EL (cell line): ENCODE results near the gene DPYD.
A peak's percentile ranks its signal among the peaks of the same experiment; 100 is the strongest.
"Not testable (repeated sequence)": the region's sequence is repeated elsewhere in the genome, so short reads cannot be mapped to it uniquely, and the experiment has no call there.

Experiments used
- DNase-seq: peaks from one replicate; pipeline ENCODE4 v3.0.0-alpha.2; 2016

DPYD gene

GRCh38 chr1:97258597-97258996 is 662.2 kb downstream of the DPYD start:
- no peak for DNase-seq

DNA sequence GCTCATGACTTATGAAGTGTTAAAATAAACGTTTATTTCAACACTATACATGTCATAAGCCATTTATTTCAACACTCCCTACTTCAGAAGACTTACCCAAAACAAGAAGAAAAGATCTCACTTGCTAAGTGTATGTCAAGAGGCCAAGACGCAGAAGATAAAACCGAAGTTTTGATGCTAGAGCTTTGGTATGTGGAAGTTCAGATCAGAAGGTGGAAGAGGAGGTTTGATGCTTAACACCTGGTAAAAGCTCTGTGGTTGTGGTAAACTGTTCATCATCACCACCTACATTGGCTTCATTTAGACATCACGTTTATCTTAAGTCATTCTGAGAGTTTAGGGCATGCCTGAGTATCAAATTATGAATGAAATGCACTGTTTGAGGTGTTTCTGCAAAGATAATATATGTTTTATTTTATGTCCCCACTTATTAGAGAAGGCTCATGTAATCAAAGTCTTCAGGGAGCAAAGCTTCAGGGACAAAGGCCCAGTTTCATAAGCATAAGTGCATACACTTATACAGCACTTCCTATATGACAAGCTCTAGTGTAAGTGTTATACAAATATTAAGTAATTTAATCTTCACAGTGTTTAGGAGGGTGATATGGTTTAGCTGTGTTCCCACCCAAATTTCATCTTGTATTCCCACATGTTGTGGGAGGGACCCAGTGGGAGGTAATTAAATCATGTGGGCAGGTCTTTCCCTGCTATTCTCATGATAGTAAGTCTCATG is 665.9 kb downstream of the DPYD start:
- DNase-seq: no peak

GRCh38 chr1:97252925-97253324 is 667.9 kb downstream of the DPYD start:
- no peak for DNase-seq

- DNase-seq: peak; percentile 47
These were observed 668.8 kb downstream of the DPYD start for GRCh38 chr1:97252076-97252475.

DNA sequence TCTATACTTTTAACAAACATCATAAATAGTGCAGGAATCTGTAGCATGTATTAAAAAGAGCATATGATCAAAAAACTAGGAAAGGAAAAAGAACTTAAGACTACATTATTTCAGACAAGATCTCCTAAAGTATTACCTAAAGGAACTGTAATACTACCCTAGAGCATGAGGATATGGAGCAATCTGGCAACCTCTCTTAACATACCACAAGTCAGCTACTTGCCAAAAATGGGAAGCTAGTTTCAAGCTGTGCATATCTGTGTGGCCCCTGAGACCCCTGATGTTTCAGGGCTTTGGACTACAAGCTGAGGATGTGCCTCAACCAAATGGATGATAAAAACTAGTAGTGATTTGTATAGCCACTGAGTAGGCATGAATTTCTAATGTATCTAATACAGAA is 673.6 kb downstream of the DPYD start:
- peak; percentile 2 for DNase-seq

GRCh38 chr1:97245682-97246081 is 675.2 kb downstream of the DPYD start:
- no peak for DNase-seq

DNA sequence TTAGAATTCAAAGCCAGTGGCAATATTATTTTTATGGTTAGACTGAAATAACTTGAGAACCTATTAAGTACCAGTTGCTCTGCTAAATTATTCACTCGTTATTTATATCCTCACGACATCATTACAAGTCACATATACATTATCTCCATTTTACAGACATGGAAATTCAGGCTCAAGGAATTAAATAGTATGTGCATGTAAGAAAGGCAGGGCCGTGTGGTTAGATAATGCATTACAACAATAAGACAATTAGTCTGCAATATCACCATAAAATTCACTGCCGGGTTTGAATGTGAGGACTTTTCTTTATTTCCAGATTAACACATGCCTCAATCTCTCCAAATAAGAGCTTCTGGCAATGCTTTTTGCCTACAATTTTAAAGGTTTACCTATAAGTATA is 675.8 kb downstream of the DPYD start:
- DNase-seq: no peak

DNA sequence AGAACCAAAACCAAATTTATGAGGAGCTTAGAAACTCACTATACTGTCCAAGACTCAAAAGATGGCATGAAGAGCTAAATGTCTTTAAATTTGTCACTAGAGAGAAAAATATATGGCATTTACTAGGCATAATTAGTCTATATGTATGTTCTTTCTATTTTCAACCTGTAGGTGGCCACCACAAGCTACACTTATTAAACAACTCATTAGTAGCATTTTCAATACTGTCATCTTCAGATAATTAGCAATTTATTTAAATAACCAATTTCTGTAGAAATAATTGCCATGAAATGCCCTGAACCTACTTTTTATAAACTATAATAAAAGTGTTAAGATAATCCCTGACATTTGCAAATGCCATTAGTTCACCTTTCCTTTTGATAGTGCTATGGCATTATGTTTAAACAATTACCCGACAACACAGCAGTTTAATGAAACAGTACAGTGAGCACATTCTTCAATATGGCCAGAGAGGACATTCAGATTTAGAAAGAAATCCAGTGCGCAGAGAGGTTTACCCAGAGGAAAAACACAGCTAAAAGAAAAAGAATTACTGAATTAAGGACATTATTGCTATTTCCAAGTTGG is 676.8 kb downstream of the DPYD start:
- DNase-seq: peak; percentile 25

GRCh38 chr1:97238816-97239215 is 682.0 kb downstream of the DPYD start:
- DNase-seq: no peak

DNA sequence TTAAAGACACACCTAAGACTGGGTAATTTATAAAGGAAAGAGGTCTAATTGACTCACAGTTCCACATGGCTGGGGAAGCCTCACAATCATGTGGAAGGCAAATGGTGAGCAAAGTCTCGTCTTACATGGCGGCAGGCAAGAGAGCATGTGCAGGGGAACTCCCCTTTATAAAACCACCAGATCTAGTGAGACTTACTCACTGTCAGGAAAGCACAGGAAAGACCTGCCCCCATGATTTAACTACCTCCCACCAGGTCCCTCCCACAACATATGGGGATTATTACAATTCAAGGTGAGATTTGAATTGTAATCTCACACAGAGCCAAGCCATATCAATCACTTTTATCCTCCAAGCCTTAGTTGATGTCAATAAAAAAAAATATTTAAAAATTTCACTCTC is 689.5 kb downstream of the DPYD start:
- not testable (repeated sequence) for DNase-seq

GRCh38 chr1:97212671-97213070 is 708.2 kb downstream of the DPYD start:
- DNase-seq: no peak

DNA sequence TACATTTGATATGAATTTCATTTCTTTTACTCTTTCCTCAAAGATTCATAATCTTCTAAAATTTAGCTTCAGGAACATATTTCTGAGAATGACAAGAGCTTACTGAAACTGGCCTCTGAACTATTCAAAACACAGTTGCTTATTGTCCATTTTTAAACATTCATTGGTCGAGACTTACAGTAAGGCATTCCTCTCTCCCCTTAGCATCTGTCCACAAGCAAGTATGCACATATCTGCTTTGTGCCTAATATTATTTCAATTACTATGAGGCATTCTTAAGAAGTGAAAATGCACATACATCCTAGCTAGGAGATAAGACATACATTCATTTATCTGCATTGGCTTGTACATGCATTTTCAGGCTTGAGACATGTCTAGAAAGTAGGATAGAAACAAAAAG is 710.5 kb downstream of the DPYD start:
- DNase-seq: no peak

GRCh38 chr1:97209381-97209957 is 711.4 kb downstream of the DPYD start:
- DNase-seq: no peak

DNA sequence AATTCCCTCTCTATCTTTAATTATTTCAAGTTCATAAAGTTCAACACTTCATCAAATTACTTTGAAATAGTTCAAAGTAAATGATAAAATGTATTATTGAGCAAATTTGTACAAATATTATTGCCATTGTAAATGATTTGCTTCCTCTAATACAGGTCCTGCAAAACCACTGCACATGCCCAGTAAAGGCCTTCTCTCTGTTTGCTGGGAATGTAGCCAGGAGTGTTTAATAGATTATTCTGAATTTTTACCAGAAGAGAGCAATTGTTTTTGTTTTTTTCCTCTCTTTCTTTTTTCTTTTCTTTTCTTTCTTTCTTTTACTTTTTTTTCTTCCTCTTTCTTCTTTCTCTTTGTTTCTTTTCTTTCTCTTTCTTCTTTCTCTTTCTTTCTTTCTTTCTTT is 713.0 kb downstream of the DPYD start:
- DNase-seq: no peak

GRCh38 chr1:97204468-97204867 is 716.4 kb downstream of the DPYD start:
- DNase-seq: peak; percentile 64

DNA sequence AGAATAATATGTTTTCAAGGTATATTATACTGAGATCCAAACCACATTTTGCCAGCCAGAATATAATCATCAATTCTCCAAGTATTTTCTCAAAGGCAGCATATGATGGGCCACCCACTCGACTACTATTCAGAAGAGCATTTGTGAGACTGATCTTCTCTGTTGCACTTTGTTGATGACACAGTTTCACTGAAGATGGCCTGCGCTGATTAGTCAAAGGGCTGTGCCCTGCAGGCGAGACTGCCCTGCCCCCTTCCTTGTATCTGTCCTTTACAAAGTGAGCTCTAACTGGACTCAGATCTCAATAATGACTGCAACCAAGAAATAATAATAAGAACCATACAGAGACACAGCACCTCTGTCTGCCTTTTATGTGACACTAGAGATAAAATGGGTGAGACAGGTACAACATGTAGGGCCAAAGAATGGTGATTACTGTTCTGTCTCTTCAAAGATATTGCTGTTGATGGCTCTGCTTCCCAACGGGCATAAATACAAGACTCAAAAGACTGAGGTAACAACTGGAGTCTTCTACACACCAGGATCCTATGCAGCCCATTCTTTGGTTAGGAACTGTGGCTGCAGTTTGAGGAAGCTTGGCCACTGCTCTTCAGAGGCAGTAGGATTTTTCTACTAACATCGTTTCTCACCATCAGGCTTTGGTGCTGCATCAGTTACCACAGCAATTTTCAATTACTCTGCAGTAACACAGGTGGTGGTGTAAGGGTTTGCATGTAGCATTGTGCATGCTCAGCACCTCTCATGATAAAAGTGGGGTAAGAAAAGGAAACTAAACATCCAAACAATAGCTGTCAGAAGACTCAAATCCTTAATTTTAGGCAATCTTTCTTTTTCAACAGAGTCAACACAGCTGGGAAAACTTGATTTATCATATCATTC is 718.1 kb downstream of the DPYD start:
- peak; percentile 26 for DNase-seq

DNA sequence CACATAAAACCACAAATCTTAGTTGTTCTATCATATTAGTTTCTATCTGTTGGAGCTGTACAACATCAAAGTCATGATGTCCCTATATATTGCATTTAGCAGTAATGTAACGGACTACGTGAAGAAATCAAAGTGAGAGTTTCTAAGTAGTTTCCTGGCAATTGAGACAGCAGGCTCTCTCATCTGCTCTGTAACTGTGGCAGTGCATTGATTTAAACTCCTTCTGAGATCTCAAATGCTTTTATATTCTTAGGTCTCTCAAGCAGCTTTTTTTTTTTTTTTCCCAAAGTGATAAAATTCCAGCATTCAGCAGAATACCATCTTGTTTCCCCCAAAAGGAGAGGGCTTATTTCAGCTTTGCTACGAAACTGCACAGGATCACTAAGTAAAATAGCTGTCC is 719.2 kb downstream of the DPYD start:
- no peak for DNase-seq

- no peak for DNase-seq
These were observed 720.2 kb downstream of the DPYD start for GRCh38 chr1:97200595-97200994.

DNA sequence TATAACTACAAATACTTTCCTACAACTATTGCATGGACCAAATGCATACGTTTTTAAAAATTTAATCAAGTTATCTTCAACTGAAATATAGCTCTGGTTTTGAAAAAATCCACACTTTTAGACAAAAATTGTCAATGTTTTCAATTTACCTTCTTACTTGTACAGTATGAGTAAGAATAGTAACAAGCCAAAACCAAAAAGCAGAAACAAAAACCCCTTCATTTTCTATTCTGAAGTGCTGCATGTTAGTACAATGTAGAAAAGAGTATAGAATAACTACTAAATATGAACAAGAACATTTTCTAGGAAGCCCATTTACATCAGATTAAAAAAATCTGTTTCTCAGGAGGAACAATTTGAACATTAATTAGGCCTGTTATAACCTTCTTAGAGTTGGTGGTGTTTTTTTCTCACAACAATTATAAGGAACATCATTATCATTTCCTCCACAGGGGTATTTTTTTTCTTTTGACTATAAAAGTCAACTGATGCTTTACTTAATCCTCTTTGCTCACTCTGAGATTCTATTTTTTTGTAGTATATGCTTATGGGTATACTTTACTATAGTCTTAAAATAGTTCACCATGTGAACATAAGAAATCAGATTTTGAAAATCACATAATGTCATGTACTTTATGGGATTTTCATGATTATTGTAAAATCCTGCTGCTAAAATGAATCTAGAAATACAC is 723.9 kb downstream of the DPYD start:
- no peak for DNase-seq

DNA sequence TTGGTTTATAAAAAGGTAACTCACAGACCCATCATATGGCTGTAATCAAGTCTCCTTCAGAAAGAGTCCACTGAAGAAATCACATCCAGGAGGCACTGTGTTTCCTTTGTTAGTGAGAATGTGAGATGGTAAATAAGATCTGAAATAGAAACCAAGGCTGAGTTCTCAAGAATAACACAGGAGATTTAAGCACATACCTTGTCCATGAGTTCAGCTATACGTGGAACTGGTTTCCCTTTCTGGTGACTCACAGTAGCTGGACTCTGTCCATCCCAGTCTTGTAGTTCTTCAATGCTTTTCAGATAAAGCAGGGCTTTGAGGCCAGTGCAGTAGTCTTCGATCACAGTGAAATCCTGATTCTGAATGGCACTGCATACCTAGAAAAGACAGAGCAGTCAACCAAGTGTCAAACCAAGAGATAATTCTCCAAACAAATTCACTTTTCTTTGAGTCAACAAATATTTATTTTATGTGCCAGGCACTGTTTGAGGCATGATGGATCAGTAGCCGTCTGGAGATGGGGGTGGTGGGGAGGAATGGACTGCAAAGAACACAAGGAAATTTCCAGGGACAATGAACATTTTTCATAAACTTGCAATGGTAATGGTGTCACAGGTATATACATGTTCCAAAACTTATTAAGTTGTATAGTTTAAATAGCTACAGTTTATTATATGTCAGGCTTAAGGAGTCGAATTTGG is 727.8 kb downstream of the DPYD start:
- peak; percentile 95 for DNase-seq

- peak; percentile 57 for DNase-seq
These were observed 730.5 kb downstream of the DPYD start for GRCh38 chr1:97190326-97190725.

DNA sequence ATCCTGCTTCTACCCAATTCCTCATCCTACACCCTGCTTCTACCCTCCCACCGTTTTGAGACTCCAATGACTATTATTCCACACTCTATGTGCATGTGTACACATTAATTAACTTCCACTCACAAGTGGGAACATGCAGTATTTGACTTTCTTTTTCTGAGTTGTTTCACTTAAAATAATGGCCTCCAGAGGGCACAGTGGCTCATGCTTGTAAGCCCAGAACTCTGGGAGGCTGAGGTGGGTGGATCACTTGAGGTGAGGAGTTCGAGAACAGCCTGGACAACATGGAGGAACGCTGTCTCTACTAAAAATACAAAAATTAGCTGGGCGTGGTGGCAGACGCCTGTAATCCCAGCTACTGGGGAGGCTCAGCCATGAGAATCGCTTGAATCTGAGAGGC is 734.5 kb downstream of the DPYD start:
- peak; percentile 13 for DNase-seq
